ENCODE results near the gene C1GALT1.
"Not testable (repeated sequence)": the region's sequence is repeated elsewhere in the genome, so short reads cannot be mapped to it uniquely, and the experiment has no call there.

The C1GALT1 gene

GRCh38 chr7:7237201-7237977 is 55.0 kb downstream of the C1GALT1 start:
- no peak for DNase-seq (ENCODE audit: low read depth, low spot score)

- no peak for DNase-seq (ENCODE audit: low read depth, low spot score)
Observed at GRCh38 chr7:7237978-7238267, 55.6 kb downstream of the C1GALT1 start.

- DNase-seq (ENCODE audit: low read depth, low spot score), result no peak
Observed at GRCh38 chr7:7239346-7239745, 57.0 kb downstream of the C1GALT1 start.

- no peak for DNase-seq (ENCODE audit: low read depth, low spot score)
Observed at GRCh38 chr7:7242899-7243298, 60.6 kb downstream of the C1GALT1 start.

- DNase-seq (ENCODE audit: low read depth, low spot score), result not testable (repeated sequence)
Observed at GRCh38 chr7:7245233-7245632, 62.9 kb downstream of the C1GALT1 start.

GRCh38 chr7:7246223-7246622 is 63.9 kb downstream of the C1GALT1 start:
- DNase-seq (ENCODE audit: low read depth, low spot score), result no peak

- DNase-seq (ENCODE audit: low read depth, low spot score), result no peak
Observed at GRCh38 chr7:7247658-7248057, 65.3 kb downstream of the C1GALT1 start.

- no peak for DNase-seq (ENCODE audit: low read depth, low spot score)
Observed at GRCh38 chr7:7249814-7250213, 67.5 kb downstream of the C1GALT1 start.

- no peak for DNase-seq (ENCODE audit: low read depth, low spot score)
Observed at GRCh38 chr7:7251742-7252141, 69.4 kb downstream of the C1GALT1 start.

GRCh38 chr7:7254319-7254718 is 72.0 kb downstream of the C1GALT1 start:
- no peak for DNase-seq (ENCODE audit: low read depth, low spot score)

- no peak for DNase-seq (ENCODE audit: low read depth, low spot score)
Observed at GRCh38 chr7:7254908-7255307, 72.6 kb downstream of the C1GALT1 start.

- no peak for DNase-seq (ENCODE audit: low read depth, low spot score)
Observed at GRCh38 chr7:7256731-7257274, 74.5 kb downstream of the C1GALT1 start.

- no peak for DNase-seq (ENCODE audit: low read depth, low spot score)
Observed at GRCh38 chr7:7257899-7258692, 75.8 kb downstream of the C1GALT1 start.

- no peak for DNase-seq (ENCODE audit: low read depth, low spot score)
Observed at GRCh38 chr7:7261863-7262262, 79.5 kb downstream of the C1GALT1 start.

GRCh38 chr7:7263297-7264230 is 81.2 kb downstream of the C1GALT1 start:
- DNase-seq (ENCODE audit: low read depth, low spot score), result no peak

GRCh38 chr7:7264306-7265040 is 82.1 kb downstream of the C1GALT1 start:
- no peak for DNase-seq (ENCODE audit: low read depth, low spot score)

GRCh38 chr7:7265081-7266075 is 83.0 kb downstream of the C1GALT1 start:
- peak; percentile 50 for DNase-seq (ENCODE audit: low read depth, low spot score)

- DNase-seq (ENCODE audit: low read depth, low spot score), result peak; percentile 33
Observed at GRCh38 chr7:7266257-7266881, 84.0 kb downstream of the C1GALT1 start.

- DNase-seq (ENCODE audit: low read depth, low spot score), result no peak
Observed at GRCh38 chr7:7271094-7271874, 88.9 kb downstream of the C1GALT1 start.
